ENCODE results near the gene CLCN3.
A peak's percentile ranks its signal among the peaks of the same experiment; 100 is the strongest.
"Not testable (repeated sequence)": the region's sequence is repeated elsewhere in the genome, so short reads cannot be mapped to it uniquely, and the experiment has no call there.

The CLCN3 gene

GRCh38 chr4:169741569-169741968 is 121.2 kb downstream of the CLCN3 start:
- H3K4me1 Mint-ChIP-seq (ENCODE audit: low read depth): peaks cover 12% of the 10 kb centered on the region
- H3K27ac Mint-ChIP-seq: no peak overlapping the region
- no peaks in the 10 kb centered on the region for H3K27me3 Mint-ChIP-seq
- H3K36me3 Mint-ChIP-seq (ENCODE audit: low read depth): peaks cover 78% of the 10 kb centered on the region
- DNase-seq: no peak
- H3K9me3 Mint-ChIP-seq: no peaks in the 10 kb centered on the region
- H3K4me3 Mint-ChIP-seq: no peak overlapping the region

- H3K9me3 Mint-ChIP-seq: no peaks in the 10 kb centered on the region
Observed at GRCh38 chr4:169744601-169745000, 124.2 kb downstream of the CLCN3 start.

GRCh38 chr4:169745291-169745690 is 124.9 kb downstream of the CLCN3 start:
- DNase-seq: no peak
- peaks cover 77% of the 10 kb centered on the region for H3K36me3 Mint-ChIP-seq (ENCODE audit: low read depth)
- H3K27me3 Mint-ChIP-seq: no peaks in the 10 kb centered on the region

More at GRCh38 chr4:169744601-169745000, 124.2 kb downstream of the CLCN3 start:
- Mint-ChIP-seq H3K4me3 (no peak overlapping the region), H3K27ac (peak overlapping the region; percentile 23), H3K27me3 (no peaks in the 10 kb centered on the region), H3K36me3 (ENCODE audit: low read depth) (peaks cover 77% of the 10 kb centered on the region), H3K4me1 (ENCODE audit: low read depth) (peaks cover 12% of the 10 kb centered on the region)
- no peak for DNase-seq

GRCh38 chr4:169756971-169757574 is 136.7 kb downstream of the CLCN3 start:
- no peaks in the 10 kb centered on the region for H3K9me3 Mint-ChIP-seq
- H3K4me1 Mint-ChIP-seq (ENCODE audit: low read depth): peaks cover 27% of the 10 kb centered on the region
- H3K36me3 Mint-ChIP-seq (ENCODE audit: low read depth): peaks cover 28% of the 10 kb centered on the region
- H3K27me3 Mint-ChIP-seq: no peaks in the 10 kb centered on the region
- peak overlapping the region; percentile 88 for H3K27ac Mint-ChIP-seq
- DNase-seq: no peak
- peak overlapping the region; percentile 89 for H3K4me3 Mint-ChIP-seq

More at GRCh38 chr4:169745291-169745690, 124.9 kb downstream of the CLCN3 start:
- H3K4me3 Mint-ChIP-seq: no peak overlapping the region
- no peak overlapping the region for H3K27ac Mint-ChIP-seq
- no peaks in the 10 kb centered on the region for H3K9me3 Mint-ChIP-seq
- H3K4me1 Mint-ChIP-seq (ENCODE audit: low read depth): peaks cover 12% of the 10 kb centered on the region

- H3K4me3 Mint-ChIP-seq: peak within 1 kb of the TSS; percentile 89
- H3K27me3 Mint-ChIP-seq: peaks cover under 1% of the 10 kb centered on the region
- no peaks in the 10 kb centered on the region for H3K9me3 Mint-ChIP-seq
- H3K4me1 Mint-ChIP-seq (ENCODE audit: low read depth): peaks cover 27% of the 10 kb centered on the region
- DNase-seq: peak; percentile 97
- peaks cover 22% of the 10 kb centered on the region for H3K36me3 Mint-ChIP-seq (ENCODE audit: low read depth)
- H3K27ac Mint-ChIP-seq: peak within 1 kb of the TSS; percentile 88
Observed at GRCh38 chr4:169757575-169758184, 137.3 kb downstream of the CLCN3 start, which contains the start of gene HPF1. TSS of gene HPF1 (minus strand) at chr4:169757944. CDS start at chr4:169757877, 67 bp downstream.

GRCh38 chr4:169758401-169758962 is 138.1 kb downstream of the CLCN3 start:
- Mint-ChIP-seq H3K27ac (no peak overlapping the region), H3K4me3 (peak overlapping the region; percentile 89)

GRCh38 chr4:169761846-169762245 is 141.5 kb downstream of the CLCN3 start:
- no peak for DNase-seq
- Mint-ChIP-seq H3K9me3 (no peaks in the 10 kb centered on the region), H3K4me1 (ENCODE audit: low read depth) (peaks cover 9% of the 10 kb centered on the region), H3K27ac (no peak overlapping the region), H3K27me3 (peaks cover 5% of the 10 kb centered on the region), H3K4me3 (no peak overlapping the region), H3K36me3 (ENCODE audit: low read depth) (peaks cover 10% of the 10 kb centered on the region)

More at GRCh38 chr4:169758401-169758962, 138.1 kb downstream of the CLCN3 start:
- no peak for DNase-seq
- Mint-ChIP-seq H3K36me3 (ENCODE audit: low read depth) (peaks cover 18% of the 10 kb centered on the region), H3K4me1 (ENCODE audit: low read depth) (peaks cover 27% of the 10 kb centered on the region), H3K27me3 (peaks cover 3% of the 10 kb centered on the region), H3K9me3 (no peaks in the 10 kb centered on the region)

- no peaks in the 10 kb centered on the region for H3K36me3 Mint-ChIP-seq (ENCODE audit: low read depth)
- no peak for DNase-seq
- no peaks in the 10 kb centered on the region for H3K4me1 Mint-ChIP-seq (ENCODE audit: low read depth)
- no peaks in the 10 kb centered on the region for H3K9me3 Mint-ChIP-seq
- no peak overlapping the region for H3K27ac Mint-ChIP-seq
- H3K27me3 Mint-ChIP-seq: peaks cover 6% of the 10 kb centered on the region
- no peak overlapping the region for H3K4me3 Mint-ChIP-seq
Observed at GRCh38 chr4:169765835-169766234, 145.5 kb downstream of the CLCN3 start.

GRCh38 chr4:169766741-169767140 is 146.4 kb downstream of the CLCN3 start:
- H3K4me3 Mint-ChIP-seq: no peak overlapping the region
- H3K4me1 Mint-ChIP-seq (ENCODE audit: low read depth): no peaks in the 10 kb centered on the region
- H3K9me3 Mint-ChIP-seq: no peaks in the 10 kb centered on the region
- peaks cover 6% of the 10 kb centered on the region for H3K27me3 Mint-ChIP-seq
- no peak overlapping the region for H3K27ac Mint-ChIP-seq
- no peak for DNase-seq
- no peaks in the 10 kb centered on the region for H3K36me3 Mint-ChIP-seq (ENCODE audit: low read depth)

GRCh38 chr4:169768385-169768784 is 148.0 kb downstream of the CLCN3 start:
- Mint-ChIP-seq H3K27ac (no peak overlapping the region), H3K9me3 (no peaks in the 10 kb centered on the region), H3K27me3 (peaks cover 3% of the 10 kb centered on the region), H3K36me3 (ENCODE audit: low read depth) (no peaks in the 10 kb centered on the region), H3K4me3 (no peak overlapping the region), H3K4me1 (ENCODE audit: low read depth) (no peaks in the 10 kb centered on the region)
- DNase-seq: no peak

- H3K27ac Mint-ChIP-seq: no peak overlapping the region
- no peak overlapping the region for H3K4me3 Mint-ChIP-seq
- no peak for DNase-seq
- H3K4me1 Mint-ChIP-seq (ENCODE audit: low read depth): peaks cover 8% of the 10 kb centered on the region
- H3K27me3 Mint-ChIP-seq: peaks cover 17% of the 10 kb centered on the region
- H3K36me3 Mint-ChIP-seq (ENCODE audit: low read depth): no peaks in the 10 kb centered on the region
- no peaks in the 10 kb centered on the region for H3K9me3 Mint-ChIP-seq
Observed at GRCh38 chr4:169770416-169770815, 150.0 kb downstream of the CLCN3 start.

GRCh38 chr4:169771556-169772080 is 151.2 kb downstream of the CLCN3 start:
- H3K27ac Mint-ChIP-seq, H3K4me3 Mint-ChIP-seq: not testable (repeated sequence)

More at GRCh38 chr4:169771556-169772080, 151.2 kb downstream of the CLCN3 start:
- Mint-ChIP-seq H3K4me1 (ENCODE audit: low read depth) (peaks cover 11% of the 10 kb centered on the region), H3K27me3 (peaks cover 26% of the 10 kb centered on the region)
- not testable (repeated sequence) for DNase-seq; H3K9me3 Mint-ChIP-seq; H3K36me3 Mint-ChIP-seq (ENCODE audit: low read depth)

All from activated T-cell treated with anti-CD3 and anti-CD28 coated beads, Interleukin-2, amount 50 U/mL, for 24 hours (primary cell).